Naive thymus-derived CD4-positive, alpha-beta T cell (primary cell): ENCODE data around the gene ARHGEF17. TPM values are rescaled to one million over a fixed set of nuclear protein-coding genes. Genes with fewer than 3 reads are reported as not detected.
A peak's percentile ranks its signal among the peaks of the same experiment; 100 is the strongest.

Experiments
- ATAC-seq: fragments of 150-1000 bp; cut with Tn5 transposase; 2 replicates; pipeline ENCODE4 v1.10.0; 2021; ENCODE audit warnings: mild to moderate bottlenecking, moderate library complexity
- CTCF ChIA-PET: fragments of 350-600 bp; sonication (Branson Sonifier 250); formaldehyde crosslinking; loops from one replicate; lab custom pipeline; 2021; ENCODE audit warnings: antibody characterized with exemption; lab: Charles Lee
- POLR2A ChIA-PET: fragments of 350-600 bp; sonication (Branson Sonifier 250); formaldehyde crosslinking; loops from one replicate; lab custom pipeline; 2021; ENCODE audit warnings: antibody characterized with exemption, inconsistent platforms; lab: Charles Lee
- DNase-seq, 9 donors: peaks; one replicate each; pipeline versions ENCODE4 v3.0.0 to v3.0.0-alpha.2; 2020 to 2022; ENCODE audit warnings: mixed read lengths in 1 of 9
- H3K27ac ChIP-seq: one replicate; pipeline ENCODE4 v1.7.0; 2013; ENCODE audit warnings: mild to moderate bottlenecking, low read depth, low read length, moderate library complexity
- H3K27me3 ChIP-seq, 2 donors: one replicate each; pipeline ENCODE4 v1.7.0; 2013; ENCODE audit warnings: low read length in 2 of 2, mild to moderate bottlenecking in 2 of 2, moderate library complexity in 2 of 2; ENCODE audit not compliant: control insufficient read depth in 2 of 2, insufficient read depth in 2 of 2
- H3K36me3 ChIP-seq, 3 experiments: 1 replicate in 2 of 3; 2 replicates in 1 of 3; pipeline ENCODE4 v1.7.0; 2013; ENCODE audit warnings: low read length in 3 of 3, mild to moderate bottlenecking in 3 of 3, moderate library complexity in 1 of 3; ENCODE audit not compliant: insufficient read depth in 3 of 3, control insufficient read depth in 2 of 3
- H3K4me1 ChIP-seq, 2 donors: one replicate each; pipeline ENCODE4 v1.7.0; 2013; ENCODE audit warnings: low read length in 2 of 2, mild to moderate bottlenecking in 2 of 2, moderate library complexity in 1 of 2; ENCODE audit not compliant: control insufficient read depth in 2 of 2, insufficient read depth in 2 of 2
- H3K4me3 ChIP-seq: 2 replicates; pipeline ENCODE4 v1.7.0; 2013; ENCODE audit warnings: mild to moderate bottlenecking, low read length
- H3K9me3 ChIP-seq, 3 experiments: 1 replicate in 2 of 3; 2 replicates in 1 of 3; pipeline ENCODE4 v1.7.0; 2013; ENCODE audit warnings: low read length in 3 of 3; ENCODE audit not compliant: control insufficient read depth in 2 of 3
- H3K27ac Mint-ChIP-seq, 9 donors: one replicate each; pipeline ENCODE4 v1.8.0; 2020 to 2022; ENCODE audit warnings: mixed read lengths in 9 of 9, mild to moderate bottlenecking in 8 of 9, moderate library complexity in 5 of 9, inconsistent platforms in 2 of 9
- H3K27me3 Mint-ChIP-seq, 5 donors: one replicate each; pipeline ENCODE4 v1.8.0; 2021 to 2022; ENCODE audit warnings: mixed read lengths in 5 of 5, mild to moderate bottlenecking in 1 of 5
- H3K36me3 Mint-ChIP-seq, 5 donors: one replicate each; pipeline ENCODE4 v1.8.0; 2020 to 2022; ENCODE audit warnings: mixed read lengths in 5 of 5, mild to moderate bottlenecking in 3 of 5, inconsistent platforms in 1 of 5
- H3K4me1 Mint-ChIP-seq, 7 donors: one replicate each; pipeline ENCODE4 v1.8.0; 2020 to 2022; ENCODE audit warnings: mixed read lengths in 7 of 7, mild to moderate bottlenecking in 3 of 7, inconsistent platforms in 1 of 7
- H3K4me3 Mint-ChIP-seq, 10 donors: one replicate each; pipeline ENCODE4 v1.8.0; 2020 to 2022; ENCODE audit warnings: mild to moderate bottlenecking in 10 of 10, mixed read lengths in 10 of 10, moderate library complexity in 6 of 10, inconsistent platforms in 2 of 10
- H3K9me3 Mint-ChIP-seq, 11 donors: one replicate each; pipeline ENCODE4 v1.8.0; 2020 to 2022; ENCODE audit warnings: mixed read lengths in 11 of 11, mild to moderate bottlenecking in 4 of 11, inconsistent platforms in 1 of 11, moderate library complexity in 1 of 11
- intact Hi-C, 2 donors: fragments of 100-400 bp; cut with micrococcal nuclease; formaldehyde crosslinking; loops; one replicate each; pipeline ENCODE4 v1.15.1; 2023
- polyA plus RNA-seq, 2 donors: library from polyadenylated mRNA; unstranded; fragments of 300-500 nt; fragmentation: Illumina TruSeq; gene quantifications; one replicate each; pipeline ENCODE4 v1.2.3, GENCODE V29; 2021
- total RNA-seq, 6 experiments: library from RNA in 5 of 6; stranded (reverse) in 5 of 6; gene quantifications; 1 replicate in 5 of 6; 2 replicates in 1 of 6; pipeline ENCODE4 v1.2.3 and lab custom pipeline; 2021 to 2026

ARHGEF17 gene
- total and polyA plus RNA-seq, 7 experiments from 2014 or later = 0.11 to 1.1 (median 0.98) TPM; not detected in 4

GRCh38 chr11:73296501-73297230 lies 11.4 kb upstream of the ARHGEF17 start:
- Histone ChIP-seq H3K27me3 (no peaks in the 10 kb centered on the region), H3K4me3 (no peak overlapping the region), H3K27ac (no peak overlapping the region), H3K4me1 (no peaks in the 10 kb centered on the region), H3K9me3 (no peaks in the 10 kb centered on the region), H3K36me3 (no peaks in the 10 kb centered on the region)
- H3K36me3 Mint-ChIP-seq = no peaks in the 10 kb centered on the region
- ChIA-PET POLR2A (no interaction called here), CTCF (no interaction called here)
- intact Hi-C loops = no loop called here
- peaks cover 9 to 17% (median 12%) of the 10 kb centered on the region in 5 donors for H3K27me3 Mint-ChIP-seq
- H3K4me1 Mint-ChIP-seq = peaks cover 0 to 5% (median 0%) of the 10 kb centered on the region in 7 donors
- ATAC-seq (no peak), DNase-seq (no peak)
- H3K9me3 Mint-ChIP-seq = no peaks in the 10 kb centered on the region
- H3K4me3 Mint-ChIP-seq = peak overlapping the region in 1 of 10 donors; percentile 20
- H3K27ac Mint-ChIP-seq = no peak overlapping the region

DNA sequence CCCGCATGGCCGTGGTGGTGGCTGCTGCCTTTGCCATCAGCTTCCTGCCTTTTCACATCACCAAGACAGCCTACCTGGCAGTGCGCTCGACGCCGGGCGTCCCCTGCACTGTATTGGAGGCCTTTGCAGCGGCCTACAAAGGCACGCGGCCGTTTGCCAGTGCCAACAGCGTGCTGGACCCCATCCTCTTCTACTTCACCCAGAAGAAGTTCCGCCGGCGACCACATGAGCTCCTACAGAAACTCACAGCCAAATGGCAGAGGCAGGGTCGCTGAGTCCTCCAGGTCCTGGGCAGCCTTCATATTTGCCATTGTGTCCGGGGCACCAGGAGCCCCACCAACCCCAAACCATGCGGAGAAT lies 10.9 kb upstream of the ARHGEF17 start:
- peaks cover 0 to 7% (median 0%) of the 10 kb centered on the region in 7 donors for H3K4me1 Mint-ChIP-seq
- ATAC-seq (no peak), DNase-seq (no peak)
- Histone ChIP-seq H3K9me3 (no peaks in the 10 kb centered on the region), H3K4me1 (no peaks in the 10 kb centered on the region), H3K27ac (no peak overlapping the region), H3K4me3 (no peak overlapping the region), H3K36me3 (no peaks in the 10 kb centered on the region), H3K27me3 (no peaks in the 10 kb centered on the region)
- CTCF ChIA-PET = interaction anchor here (1.7 kb wide), 1 partner anchor 10 kb away, joined by 10 read pairs; no protein-coding TSS in a partner anchor
- intact Hi-C loops = no loop called here
- no peaks in the 10 kb centered on the region for H3K36me3 Mint-ChIP-seq
- no peak overlapping the region for H3K27ac Mint-ChIP-seq
- H3K27me3 Mint-ChIP-seq = peaks cover 9 to 17% (median 15%) of the 10 kb centered on the region in 5 donors
- POLR2A ChIA-PET = no interaction called here
- H3K4me3 Mint-ChIP-seq = no peak overlapping the region
- H3K9me3 Mint-ChIP-seq = no peaks in the 10 kb centered on the region

DNA sequence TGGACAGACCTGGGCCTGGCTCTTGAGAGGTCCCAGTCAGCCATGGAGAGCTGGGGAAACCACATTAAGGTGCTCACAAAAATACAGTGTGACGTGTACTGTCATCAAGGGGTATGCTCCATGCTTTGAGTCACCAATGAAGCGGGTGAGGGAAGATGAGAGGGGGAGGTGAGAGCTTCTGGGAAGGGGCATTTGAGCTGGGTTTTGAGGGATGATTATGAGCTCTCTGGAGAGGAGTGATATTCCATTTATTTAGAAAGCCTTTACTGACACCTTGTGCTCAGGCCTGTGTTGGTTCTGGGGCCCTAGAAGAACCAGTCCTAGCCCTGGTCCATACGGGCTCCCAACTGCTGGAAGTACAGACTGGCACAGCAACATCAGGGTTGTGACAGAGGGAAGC lies 10.4 kb upstream of the ARHGEF17 start:
- Mint-ChIP-seq H3K4me3 (no peak overlapping the region), H3K27me3 (peaks cover 9 to 20% (median 19%) of the 10 kb centered on the region in 5 donors), H3K4me1 (peaks cover 0 to 7% (median 0%) of the 10 kb centered on the region in 7 donors), H3K9me3 (no peaks in the 10 kb centered on the region), H3K36me3 (no peaks in the 10 kb centered on the region), H3K27ac (no peak overlapping the region)
- Histone ChIP-seq H3K27ac (no peak overlapping the region), H3K36me3 (no peaks in the 10 kb centered on the region), H3K9me3 (no peaks in the 10 kb centered on the region), H3K27me3 (no peaks in the 10 kb centered on the region), H3K4me1 (no peaks in the 10 kb centered on the region), H3K4me3 (no peak overlapping the region)
- no peak for DNase-seq
- intact Hi-C loops = no loop called here
- CTCF ChIA-PET = interaction anchor here (1.1 to 2.2 kb wide), 3 partner anchors 8 to 37 kb away, joined by 3 to 10 read pairs (median 8); no protein-coding TSS in a partner anchor
- no peak for ATAC-seq
- POLR2A ChIA-PET = no interaction called here

DNA sequence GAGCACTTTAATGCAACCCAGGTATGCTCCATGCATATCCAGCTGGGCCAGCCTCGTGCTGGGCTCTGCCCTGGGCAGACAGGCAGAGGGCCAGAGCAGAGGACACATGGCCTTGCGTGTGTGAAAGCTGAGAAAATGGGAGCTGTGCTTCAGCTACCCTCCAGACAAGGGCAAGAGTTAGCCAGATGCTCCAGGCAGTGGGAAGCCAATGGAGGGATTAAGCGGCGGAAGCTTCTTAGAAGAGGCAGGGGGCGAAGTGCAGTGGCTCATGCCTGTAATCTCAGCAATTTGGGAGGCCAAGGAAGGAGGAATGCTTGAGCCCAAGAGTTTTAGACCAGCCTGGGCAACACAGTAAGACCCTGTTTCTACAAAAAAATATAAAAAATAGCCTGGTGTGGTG lies 9.8 kb upstream of the ARHGEF17 start:
- intact Hi-C loops = no loop called here
- H3K9me3 ChIP-seq = no peaks in the 10 kb centered on the region
- no peak overlapping the region for H3K4me3 ChIP-seq
- Mint-ChIP-seq H3K9me3 (no peaks in the 10 kb centered on the region), H3K27me3 (peaks cover 13 to 25% (median 20%) of the 10 kb centered on the region in 5 donors), H3K36me3 (no peaks in the 10 kb centered on the region), H3K4me1 (peaks cover 0 to 7% (median 0%) of the 10 kb centered on the region in 7 donors), H3K27ac (no peak overlapping the region), H3K4me3 (no peak overlapping the region)
- ChIA-PET POLR2A (no interaction called here), CTCF (interaction anchor here (1.1 to 2.2 kb wide), 3 partner anchors 9 to 37 kb away, joined by 3 to 10 read pairs (median 8); no protein-coding TSS in a partner anchor)
- DNase-seq (no peak), ATAC-seq (no peak)
- no peaks in the 10 kb centered on the region for H3K4me1 ChIP-seq
- H3K27me3 ChIP-seq = no peaks in the 10 kb centered on the region
- H3K36me3 ChIP-seq = no peaks in the 10 kb centered on the region
- H3K27ac ChIP-seq = no peak overlapping the region

- no peaks in the 10 kb centered on the region for H3K27me3 ChIP-seq
- DNase-seq (no peak), ATAC-seq (no peak)
- intact Hi-C loops = no loop called here
- Mint-ChIP-seq H3K27ac (no peak overlapping the region), H3K4me3 (no peak overlapping the region), H3K36me3 (no peaks in the 10 kb centered on the region), H3K9me3 (no peaks in the 10 kb centered on the region), H3K4me1 (peaks cover 0 to 7% (median 0%) of the 10 kb centered on the region in 7 donors), H3K27me3 (peaks cover 18 to 33% (median 23%) of the 10 kb centered on the region in 5 donors)
- H3K36me3 ChIP-seq = no peaks in the 10 kb centered on the region
- POLR2A ChIA-PET = no interaction called here
- CTCF ChIA-PET = interaction anchor here (1.0 to 2.2 kb wide), 2 partner anchors 35 to 51 kb away, joined by 3 to 8 read pairs; no protein-coding TSS in a partner anchor
- H3K4me3 ChIP-seq = no peak overlapping the region
- no peaks in the 10 kb centered on the region for H3K4me1 ChIP-seq
- H3K27ac ChIP-seq = no peak overlapping the region
- no peaks in the 10 kb centered on the region for H3K9me3 ChIP-seq
Observed at GRCh38 chr11:73299751-73300150, 8.3 kb upstream of the ARHGEF17 start.

DNA sequence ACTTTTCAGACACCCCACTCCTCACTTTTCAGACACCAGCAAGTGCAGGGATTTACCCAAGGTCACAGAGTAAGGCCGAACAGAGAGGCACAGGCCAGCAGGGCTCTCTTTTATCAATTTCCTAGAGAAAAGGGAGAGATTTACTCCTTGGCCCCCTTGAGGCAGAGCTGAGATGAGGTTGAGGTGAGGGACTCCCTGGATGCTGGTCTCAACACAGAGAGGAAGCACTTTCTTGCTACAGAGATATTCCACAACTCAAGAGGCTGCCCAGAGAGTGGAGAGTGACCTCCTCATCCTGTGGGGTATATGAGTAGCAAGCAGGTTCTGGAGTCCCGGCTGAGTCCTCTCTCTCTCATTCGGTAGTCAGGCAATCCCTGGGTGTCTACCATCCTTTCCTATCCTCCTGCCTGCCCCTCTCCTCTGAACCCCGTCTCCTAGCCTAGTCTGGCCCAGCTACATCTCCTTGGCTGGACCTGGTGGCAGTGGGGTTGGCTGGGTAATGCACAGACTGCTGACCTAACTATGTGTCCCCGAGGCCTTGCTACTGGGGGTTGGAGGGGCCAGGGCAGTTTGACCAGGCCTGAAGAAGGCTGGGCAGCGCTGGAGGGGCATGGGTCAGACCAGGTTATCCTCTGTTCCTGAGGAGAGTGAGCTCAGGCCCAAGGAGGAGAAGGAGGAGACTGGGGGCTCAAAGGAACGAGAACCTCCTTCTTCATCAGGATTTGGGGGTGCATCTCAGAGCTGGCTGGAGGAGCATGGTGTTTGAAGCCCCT lies 1.8 kb upstream of the ARHGEF17 start:
- intact Hi-C loops = loop anchor here (2.0 to 5.0 kb wide), 4 partner anchors 71 to 356 kb away; partner anchors contain the start of genes FAM168A (in 1 of the 2) and RELT (in 1 of the 2)
- no peak for ATAC-seq
- no peaks in the 10 kb centered on the region for H3K36me3 Mint-ChIP-seq
- Histone ChIP-seq H3K4me1 (peaks cover 4 to 5% of the 10 kb centered on the region in 2 donors), H3K27ac (no peak overlapping the region), H3K36me3 (no peaks in the 10 kb centered on the region), H3K9me3 (no peaks in the 10 kb centered on the region), H3K4me3 (no peak overlapping the region), H3K27me3 (peaks cover 0 to 4% of the 10 kb centered on the region in 2 donors)
- H3K4me1 Mint-ChIP-seq = peaks cover 8 to 13% (median 11%) of the 10 kb centered on the region in 7 donors
- H3K4me3 Mint-ChIP-seq = peak overlapping the region in 8 of 10 donors; percentile 29 to 95 (median 90)
- ChIA-PET POLR2A (no interaction called here), CTCF (interaction anchor here (1.1 to 4.1 kb wide), 4 partner anchors 8 to 45 kb away, joined by 3 to 28 read pairs (median 6); no protein-coding TSS in a partner anchor)
- peaks cover 0 to 3% (median 0%) of the 10 kb centered on the region in 11 donors for H3K9me3 Mint-ChIP-seq
- no peak overlapping the region for H3K27ac Mint-ChIP-seq
- no peak for DNase-seq
- H3K27me3 Mint-ChIP-seq = peaks cover 14 to 50% (median 25%) of the 10 kb centered on the region in 5 donors
